22Rv1 (cell line): ENCODE measurements around the gene HIVEP3.

Experiments used
- ZFX ChIP-seq: fragments of 450-650 bp; IDR thresholded peaks from 2 replicates; pipeline ENCODE4 v1.6.1; 2017; ENCODE audit warnings: antibody characterized with exemption, borderline replicate concordance
- TF ChIP-seq, protein P1 (sequence below): fragments of 450-650 bp; IDR thresholded peaks from 2 replicates; pipeline ENCODE4 v1.5.1; 2017; ENCODE audit warnings: mild to moderate bottlenecking

DNA sequence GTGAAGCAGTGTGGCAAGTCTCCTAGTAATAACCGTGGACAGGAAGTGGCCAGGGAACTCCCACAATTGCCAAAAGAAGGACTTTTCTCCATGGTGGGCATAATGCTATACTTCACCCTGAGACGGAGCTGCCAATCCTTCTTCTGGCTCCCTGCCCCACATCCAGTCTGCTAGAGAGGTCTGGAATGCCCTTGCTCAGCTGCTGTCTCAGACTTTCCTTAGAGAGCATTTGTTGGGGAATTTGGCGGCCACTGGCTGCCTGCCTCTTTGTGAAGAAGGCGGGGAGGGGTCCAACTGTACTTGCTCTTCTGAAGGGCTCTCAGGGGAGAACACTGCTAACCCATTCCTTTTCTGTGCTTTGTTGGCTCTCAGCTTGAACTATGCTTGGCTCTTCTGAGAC, 310.5 kb downstream of the HIVEP3 start:
- TF ChIP-seq, protein P1, sequence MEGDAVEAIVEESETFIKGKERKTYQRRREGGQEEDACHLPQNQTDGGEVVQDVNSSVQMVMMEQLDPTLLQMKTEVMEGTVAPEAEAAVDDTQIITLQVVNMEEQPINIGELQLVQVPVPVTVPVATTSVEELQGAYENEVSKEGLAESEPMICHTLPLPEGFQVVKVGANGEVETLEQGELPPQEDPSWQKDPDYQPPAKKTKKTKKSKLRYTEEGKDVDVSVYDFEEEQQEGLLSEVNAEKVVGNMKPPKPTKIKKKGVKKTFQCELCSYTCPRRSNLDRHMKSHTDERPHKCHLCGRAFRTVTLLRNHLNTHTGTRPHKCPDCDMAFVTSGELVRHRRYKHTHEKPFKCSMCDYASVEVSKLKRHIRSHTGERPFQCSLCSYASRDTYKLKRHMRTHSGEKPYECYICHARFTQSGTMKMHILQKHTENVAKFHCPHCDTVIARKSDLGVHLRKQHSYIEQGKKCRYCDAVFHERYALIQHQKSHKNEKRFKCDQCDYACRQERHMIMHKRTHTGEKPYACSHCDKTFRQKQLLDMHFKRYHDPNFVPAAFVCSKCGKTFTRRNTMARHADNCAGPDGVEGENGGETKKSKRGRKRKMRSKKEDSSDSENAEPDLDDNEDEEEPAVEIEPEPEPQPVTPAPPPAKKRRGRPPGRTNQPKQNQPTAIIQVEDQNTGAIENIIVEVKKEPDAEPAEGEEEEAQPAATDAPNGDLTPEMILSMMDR, result no peak
- TF ChIP-seq ZFX, result no peak
